GM23248 (cell line): ENCODE measurements around the gene IL10RB. TPM values are rescaled to one million over a fixed set of nuclear protein-coding genes. Genes with fewer than 3 reads are reported as not detected.

Experiments
- DNase-seq: peaks from one replicate; pipeline ENCODE4 v3.0.0-alpha.2; 2015
- H2AFZ ChIP-seq: fragments of 200-600 bp; sonication (generic); 2 replicates; pipeline ENCODE4 v1.6.1; 2016; ENCODE audit warnings: antibody characterized with exemption
- H3F3A ChIP-seq: fragments of 200-600 bp; sonication (generic); 2 replicates; pipeline ENCODE4 v1.6.1; 2016; ENCODE audit warnings: mild to moderate bottlenecking, antibody characterized with exemption, mixed run types; ENCODE audit not compliant: insufficient read depth
- H3K27ac ChIP-seq: fragments of 200-600 bp; sonication (generic); 2 replicates; pipeline ENCODE4 v1.5.1; 2016; ENCODE audit warnings: mild to moderate bottlenecking
- H3K27me3 ChIP-seq: fragments of 200-600 bp; sonication (generic); replicated peaks from 2 replicates; pipeline ENCODE4 v1.6.1; 2016; ENCODE audit warnings: mild to moderate bottlenecking; ENCODE audit not compliant: insufficient read depth
- H3K36me3 ChIP-seq: fragments of 200-600 bp; sonication (generic); 2 replicates; pipeline ENCODE4 v1.6.1; 2016; ENCODE audit warnings: low read depth, mild to moderate bottlenecking
- H3K4me1 ChIP-seq: fragments of 200-600 bp; sonication (generic); 2 replicates; pipeline ENCODE4 v1.6.1; 2016; ENCODE audit warnings: mild to moderate bottlenecking; ENCODE audit not compliant: insufficient read depth
- H3K4me2 ChIP-seq: fragments of 200-600 bp; sonication (generic); one replicate; pipeline ENCODE4 v1.6.1; 2016; ENCODE audit warnings: mild to moderate bottlenecking; ENCODE audit not compliant: unreplicated experiment
- H3K4me3 ChIP-seq: fragments of 200-600 bp; sonication (generic); 2 replicates; pipeline ENCODE4 v1.5.1; 2016; ENCODE audit warnings: mild to moderate bottlenecking
- H3K79me2 ChIP-seq: fragments of 200-600 bp; sonication (generic); 2 replicates; pipeline ENCODE4 v1.6.1; 2016; ENCODE audit warnings: mild to moderate bottlenecking; ENCODE audit not compliant: insufficient read depth
- H3K9ac ChIP-seq: fragments of 200-600 bp; sonication (generic); 2 replicates; pipeline ENCODE4 v1.6.1; 2016; ENCODE audit warnings: mild to moderate bottlenecking
- H3K9me2 ChIP-seq: fragments of 200-600 bp; sonication (generic); 2 replicates; pipeline ENCODE4 v1.6.1; 2016; ENCODE audit warnings: mixed run types, mild to moderate bottlenecking, moderate library complexity; ENCODE audit not compliant: insufficient read depth
- H3K9me3 ChIP-seq: fragments of 200-600 bp; sonication (generic); one replicate; pipeline ENCODE4 v1.6.1; 2017; ENCODE audit warnings: low read depth
- H4K20me1 ChIP-seq: fragments of 200-600 bp; sonication (generic); 2 replicates; pipeline ENCODE4 v1.6.0; 2016; ENCODE audit not compliant: insufficient read depth
- EZH2 ChIP-seq: fragments of 200-600 bp; sonication (generic); IDR thresholded peaks from 2 replicates; pipeline ENCODE4 v1.6.1; 2018; ENCODE audit warnings: antibody characterized with exemption, mild to moderate bottlenecking; ENCODE audit not compliant: insufficient read depth, poor library complexity, severe bottlenecking
- EZH2phosphoT487 ChIP-seq: fragments of 200-600 bp; sonication (generic); IDR thresholded peaks from 2 replicates; pipeline ENCODE4 v1.6.1; 2018; ENCODE audit warnings: antibody characterized with exemption, moderate library complexity, mild to moderate bottlenecking, low read depth; ENCODE audit not compliant: insufficient read depth
- WGBS, 2 experiments: methylation state at CpG; one replicate each; pipeline ENCODE4 v1.1.6; 2015 to 2017; ENCODE audit warnings: low lambda C conversion rate in 2 of 2, low coverage in 1 of 2; ENCODE audit errors: missing lambda C conversion rate in 2 of 2; 5-methylcytosine and 5-hydroxymethylcytosine counted together
- in situ Hi-C: fragments of 300-500 bp; cut with MboI; formaldehyde crosslinking; loops from 2 replicates; pipeline ENCODE4 v1.15.0; 2020
- polyA plus RNA-seq: library from polyadenylated mRNA; unstranded; fragments of >200 nt; fragmentation: Nextera tagmentation; extraction: Ambion mirVana; gene quantifications from 2 replicates; pipeline ENCODE4 v1.2.1, GENCODE V29; 2016
- total RNA-seq: library from RNA; depleted of rRNA; stranded (reverse); fragments of >200 nt; shearing (Covaris generic); gene quantifications from 2 replicates; pipeline ENCODE4 v1.2.3, GENCODE V29; 2014

The IL10RB gene
- total and polyA plus RNA-seq, 2 experiments from 2014 or later: 49.3 to 52.4 TPM

- Histone ChIP-seq H3K4me3 (no peak overlapping the region), H3K9ac (no peak overlapping the region), H2AFZ (no peak overlapping the region), H3K9me3 (no peaks in the 10 kb centered on the region), H4K20me1 (no peaks in the 10 kb centered on the region), H3K36me3 (no peaks in the 10 kb centered on the region), H3K27me3 (0 out of 2 replicates have a peak, but pooled peaks cover 3% of the 10 kb centered on the region), H3F3A (no peaks in the 10 kb centered on the region), H3K79me2 (no peaks in the 10 kb centered on the region), H3K27ac (no peak overlapping the region), H3K4me1 (no peaks in the 10 kb centered on the region), H3K9me2 (no peaks in the 10 kb centered on the region), H3K4me2 (no peak overlapping the region)
- no peak for DNase-seq
- WGBS, 2 experiments: 60 to 62% methylated on average over 3 of the region's 3 CpGs
- TF ChIP-seq EZH2 (no peak), EZH2phosphoT487 (no peak)
- in situ Hi-C loops: no loop called here
These were observed 46.0 kb downstream of the IL10RB start for GRCh38 chr21:33312121-33312520.

DNA sequence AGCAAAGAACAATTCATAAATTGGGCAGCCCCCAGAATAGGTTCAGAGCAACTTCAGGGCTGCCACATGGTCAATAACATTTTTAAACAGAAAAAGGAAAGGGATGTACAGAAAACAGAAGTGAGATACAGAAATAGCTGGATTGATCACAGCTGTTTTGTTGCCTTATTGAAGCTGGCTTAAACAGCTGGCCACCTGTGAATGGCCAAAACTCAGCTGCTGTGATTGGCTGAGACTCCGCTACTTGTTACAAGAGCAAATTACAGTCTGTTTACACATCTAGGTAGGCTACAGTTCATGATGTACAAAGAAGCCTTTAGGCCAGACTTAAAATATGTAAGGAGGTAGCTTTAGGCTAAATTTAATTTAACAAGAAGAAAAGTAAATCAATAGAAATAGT, 47.0 kb downstream of the IL10RB start:
- H3K4me1 ChIP-seq: no peaks in the 10 kb centered on the region
- in situ Hi-C loops: no loop called here
- H3K79me2 ChIP-seq: no peaks in the 10 kb centered on the region
- no peak for TF ChIP-seq EZH2
- no peak for TF ChIP-seq EZH2phosphoT487
- no peaks in the 10 kb centered on the region for H4K20me1 ChIP-seq
- no peaks in the 10 kb centered on the region for H3K9me2 ChIP-seq
- no peak overlapping the region for H3K9ac ChIP-seq
- WGBS, 2 experiments: 89 to 97% methylated on average over 1 of the region's 1 CpG
- H3F3A ChIP-seq: no peaks in the 10 kb centered on the region
- no peak overlapping the region for H2AFZ ChIP-seq
- no peak overlapping the region for H3K4me3 ChIP-seq
- H3K27me3 ChIP-seq: 0 out of 2 replicates have a peak, but pooled peaks cover 3% of the 10 kb centered on the region
- no peak for DNase-seq
- no peaks in the 10 kb centered on the region for H3K9me3 ChIP-seq
- H3K27ac ChIP-seq: no peak overlapping the region
- no peaks in the 10 kb centered on the region for H3K36me3 ChIP-seq
- H3K4me2 ChIP-seq: no peak overlapping the region

GRCh38 chr21:33313611-33314010, 47.4 kb downstream of the IL10RB start:
- H3K4me3 ChIP-seq: no peak overlapping the region
- no peak for DNase-seq
- H3F3A ChIP-seq: no peaks in the 10 kb centered on the region
- no peak overlapping the region for H3K4me2 ChIP-seq
- H4K20me1 ChIP-seq: no peaks in the 10 kb centered on the region
- no peaks in the 10 kb centered on the region for H3K36me3 ChIP-seq
- WGBS, 2 experiments: 58 to 61% methylated on average over 4 of the region's 4 CpGs
- no peaks in the 10 kb centered on the region for H3K9me2 ChIP-seq
- H3K9me3 ChIP-seq: no peaks in the 10 kb centered on the region
- no peaks in the 10 kb centered on the region for H3K4me1 ChIP-seq
- H3K27me3 ChIP-seq: 0 out of 2 replicates have a peak, but pooled peaks cover 3% of the 10 kb centered on the region
- no peak overlapping the region for H3K27ac ChIP-seq
- H2AFZ ChIP-seq: no peak overlapping the region
- in situ Hi-C loops: no loop called here
- TF ChIP-seq EZH2: no peak
- no peak for TF ChIP-seq EZH2phosphoT487
- H3K9ac ChIP-seq: no peak overlapping the region
- H3K79me2 ChIP-seq: no peaks in the 10 kb centered on the region

- DNase-seq: peak; percentile 46
- Histone ChIP-seq H3K36me3 (no peaks in the 10 kb centered on the region), H3K9me2 (no peaks in the 10 kb centered on the region), H3F3A (no peaks in the 10 kb centered on the region), H4K20me1 (no peaks in the 10 kb centered on the region), H3K4me3 (no peak overlapping the region), H3K9me3 (no peaks in the 10 kb centered on the region), H2AFZ (no peak overlapping the region), H3K27me3 (0 out of 2 replicates have a peak, but pooled peaks cover 3% of the 10 kb centered on the region), H3K4me2 (no peak overlapping the region), H3K9ac (no peak overlapping the region), H3K27ac (no peak overlapping the region), H3K4me1 (no peaks in the 10 kb centered on the region), H3K79me2 (no peaks in the 10 kb centered on the region)
- no peak for TF ChIP-seq EZH2
- TF ChIP-seq EZH2phosphoT487: no peak
- in situ Hi-C loops: no loop called here
- 24% methylated on average over 4 of the region's 4 CpGs for WGBS, 2 experiments
These were observed 47.9 kb downstream of the IL10RB start for GRCh38 chr21:33314111-33314510.
